ENCODE data around the gene C5orf34.
"Not testable (repeated sequence)": the region's sequence is repeated elsewhere in the genome, so short reads cannot be mapped to it uniquely, and the experiment has no call there.

Gene C5orf34

DNA sequence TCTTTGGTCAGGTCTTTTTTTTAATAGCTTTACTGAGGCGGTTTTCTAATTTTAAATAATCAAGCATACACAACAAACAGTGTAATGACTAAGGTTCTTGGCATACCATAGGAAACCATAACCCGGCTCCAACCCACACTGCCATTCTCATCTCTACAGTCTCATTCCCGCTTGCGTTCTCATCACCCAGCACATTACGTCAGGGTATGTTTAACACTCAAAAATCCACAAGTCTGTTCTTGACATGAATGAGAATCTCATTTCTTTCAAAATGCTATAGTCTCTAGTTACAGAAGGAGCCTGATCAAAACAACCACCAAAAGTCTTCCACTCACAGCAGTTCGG lies 505 bp downstream of the C5orf34 start:
- DNase-seq (ENCODE audit: low read depth, low spot score): no peak

DNA sequence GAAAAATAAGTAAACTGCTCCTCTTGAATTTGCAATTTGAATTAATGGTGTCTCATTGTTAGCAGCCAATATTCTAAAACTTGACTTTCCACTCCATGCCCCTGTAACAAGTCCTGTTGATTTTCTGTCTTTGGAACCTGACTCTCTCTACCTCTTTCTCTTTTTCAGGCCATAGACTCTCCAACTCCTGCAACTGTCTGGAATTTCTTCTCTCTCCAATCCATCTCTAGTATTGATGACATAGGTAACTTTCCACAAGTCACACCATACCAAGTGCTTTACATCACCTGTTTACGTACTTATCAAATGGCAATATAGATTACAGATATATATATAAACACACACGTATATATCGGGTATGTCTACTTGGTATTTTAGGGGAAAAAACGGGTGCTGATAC lies 923 bp downstream of the C5orf34 start:
- no peak for DNase-seq (ENCODE audit: low read depth, low spot score)

DNA sequence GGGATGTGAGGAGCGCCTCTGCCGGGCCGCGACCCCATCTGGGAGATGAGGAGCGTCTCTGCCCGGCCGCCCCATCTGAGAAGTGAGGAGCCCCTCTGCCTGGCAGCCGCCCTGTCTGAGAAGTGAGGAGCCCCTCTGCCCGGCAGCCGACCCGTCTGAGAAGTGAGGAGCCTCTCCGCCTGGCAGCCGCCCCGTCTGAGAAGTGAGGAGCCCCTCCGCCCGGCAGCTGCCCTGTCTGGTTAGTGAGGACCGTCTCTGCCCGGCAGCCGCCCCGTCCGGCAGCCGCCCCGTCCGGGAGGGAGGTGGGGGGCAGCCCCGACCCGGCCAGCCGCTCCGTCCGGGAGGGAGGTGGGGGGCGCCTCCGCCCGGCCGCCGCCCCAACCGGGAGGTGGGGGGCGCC lies 3.9 kb downstream of the C5orf34 start:
- not testable (repeated sequence) for DNase-seq (ENCODE audit: low read depth, low spot score)

DNA sequence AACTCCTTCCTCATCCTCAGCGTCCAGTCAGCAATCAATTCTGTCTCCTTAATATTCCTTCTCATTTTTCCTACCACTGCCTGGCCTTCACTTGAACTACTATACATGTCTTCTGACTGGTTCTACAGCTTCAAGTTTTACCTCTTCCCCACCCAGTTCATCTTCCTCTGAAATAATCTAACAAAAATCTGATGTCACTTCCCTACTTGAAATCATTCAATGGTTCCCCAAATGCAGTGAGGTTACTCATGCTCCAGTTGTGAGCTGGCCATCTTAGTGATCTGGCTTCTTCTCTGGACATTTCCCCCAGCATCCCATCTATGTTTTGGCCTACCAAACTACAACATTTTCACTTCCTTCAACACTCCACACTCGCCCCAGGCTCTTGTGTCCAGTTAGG lies 16.4 kb downstream of the C5orf34 start:
- no peak for DNase-seq (ENCODE audit: low read depth, low spot score)

DNA sequence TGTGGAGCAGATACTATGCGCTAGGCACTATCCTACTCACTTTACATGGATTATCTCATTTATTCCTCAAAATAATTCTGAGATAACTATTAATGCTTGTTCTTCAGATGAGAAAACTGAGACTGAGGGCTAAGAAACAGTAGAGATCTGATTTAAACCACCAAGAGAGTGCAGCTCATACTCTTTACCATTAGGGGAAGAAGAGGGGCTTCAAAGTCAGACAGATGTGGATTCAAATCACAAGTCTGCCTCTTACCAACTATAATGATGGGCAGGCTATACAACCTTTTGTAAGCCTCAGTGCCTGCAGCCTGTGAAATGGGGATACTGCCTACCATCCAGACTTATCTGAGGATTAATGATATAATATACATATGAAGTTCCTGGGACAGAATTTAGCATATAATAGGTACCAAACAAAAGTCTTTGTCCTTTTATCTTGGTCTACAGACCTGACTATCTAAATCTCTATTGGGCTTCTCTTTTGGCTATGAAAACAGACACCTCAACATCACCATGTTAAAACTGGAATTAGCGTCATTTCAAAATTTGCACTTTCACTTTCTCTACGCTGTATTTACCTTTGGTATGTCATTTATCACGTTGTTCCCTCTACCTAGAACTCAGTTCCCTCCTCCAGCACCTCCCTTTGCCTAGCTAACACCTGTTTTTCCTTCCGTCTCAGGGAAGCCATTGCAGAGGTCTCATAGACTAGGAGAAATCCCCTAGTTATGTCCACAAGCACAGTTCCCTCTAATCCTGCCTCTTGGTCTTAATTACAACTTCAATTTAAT lies 17.4 kb downstream of the C5orf34 start:
- no peak for DNase-seq (ENCODE audit: low read depth, low spot score)

DNA sequence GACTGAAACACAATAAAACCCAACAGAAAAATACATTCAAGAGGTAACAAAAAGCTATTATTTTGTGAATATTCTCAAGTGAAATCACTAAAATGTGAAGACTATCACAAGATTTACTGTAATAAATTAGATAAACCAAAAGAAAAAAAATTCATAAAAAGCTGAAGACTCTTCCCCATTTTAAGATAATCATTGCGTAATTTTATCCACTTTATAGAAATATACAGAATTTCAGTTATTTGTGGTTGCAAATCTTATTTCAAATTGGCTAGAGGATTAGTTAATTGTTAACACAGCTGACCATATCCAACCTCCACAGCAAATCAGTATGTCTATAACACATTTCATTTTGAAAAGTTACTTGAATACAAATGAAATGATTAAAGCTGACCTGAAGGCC lies 23.6 kb downstream of the C5orf34 start:
- no peak for DNase-seq (ENCODE audit: low read depth, low spot score)

DNA sequence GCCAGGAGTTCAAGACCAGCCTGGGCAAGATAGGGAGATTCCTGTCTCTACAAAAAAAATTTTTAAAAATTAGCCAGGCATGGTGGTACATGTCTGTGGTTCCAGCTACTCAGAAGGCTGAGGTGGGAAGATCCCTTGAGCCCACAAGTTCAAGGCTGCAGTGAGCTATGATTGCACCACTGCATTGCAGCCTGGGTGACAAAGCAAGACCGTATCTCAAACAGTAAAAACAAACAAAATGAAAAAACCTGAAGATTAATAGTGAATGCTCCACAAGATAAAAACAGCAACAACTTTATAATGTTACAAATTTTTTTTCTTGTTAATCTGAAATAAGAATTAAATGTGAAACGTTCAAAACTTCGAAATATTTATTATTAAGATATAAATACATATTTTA lies 28.6 kb downstream of the C5orf34 start:
- DNase-seq (ENCODE audit: low read depth, low spot score): no peak

DNA sequence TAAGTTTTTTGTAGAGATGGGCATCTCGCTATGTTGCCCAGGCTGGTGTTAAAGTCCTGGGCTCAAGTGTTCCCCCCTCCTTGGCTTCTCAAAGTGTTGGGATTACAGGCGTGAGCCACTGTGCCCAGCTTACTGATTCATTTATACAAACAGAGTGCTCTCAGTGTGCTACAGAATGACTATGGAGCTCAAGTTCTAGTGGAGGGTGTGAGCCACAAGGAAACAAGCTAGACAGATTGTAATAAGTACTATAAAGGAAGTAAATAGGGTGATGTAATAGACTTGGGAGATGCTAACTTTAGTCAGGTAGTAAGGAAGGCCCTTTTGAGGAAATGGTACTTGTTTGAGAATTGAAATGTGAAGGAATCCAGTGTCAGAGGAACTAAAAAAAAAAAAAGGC lies 29.5 kb downstream of the C5orf34 start:
- no peak for DNase-seq (ENCODE audit: low read depth, low spot score)

DNA sequence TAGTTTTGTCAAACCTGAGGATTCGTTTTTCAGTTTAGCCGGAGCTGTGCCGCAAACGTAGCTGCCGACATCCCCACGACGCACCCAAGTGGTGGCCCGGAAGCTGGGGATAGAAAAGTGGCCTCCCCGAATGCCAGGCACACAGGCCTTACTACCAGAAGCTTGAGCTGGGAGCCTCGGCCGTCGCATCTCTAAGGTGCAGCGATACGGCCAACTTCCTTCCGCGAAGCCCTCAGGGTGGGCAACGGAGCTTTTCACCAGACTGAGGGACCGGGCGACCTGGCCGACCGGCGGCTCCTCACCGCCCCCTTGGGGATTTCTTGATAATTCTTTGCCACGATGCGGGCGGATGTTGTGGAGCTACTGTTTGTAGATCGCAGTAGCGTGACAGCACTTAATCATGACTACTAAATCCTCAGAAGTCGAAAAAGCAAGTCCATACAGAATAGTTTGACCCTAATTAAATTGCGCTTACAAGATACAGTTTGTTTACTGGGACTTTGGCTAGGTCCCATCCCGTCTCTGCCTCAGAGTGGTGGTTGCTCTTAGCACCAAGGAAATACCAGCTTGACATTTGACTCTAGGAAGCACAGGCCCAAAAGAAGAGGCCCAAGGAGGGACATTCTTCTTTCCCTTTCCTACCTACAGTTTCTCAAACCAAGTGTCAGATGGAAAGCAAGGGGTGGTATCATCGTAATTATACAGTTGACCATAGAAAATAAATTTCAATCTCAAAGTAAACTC lies 30.7 kb downstream of the C5orf34 start:
- DNase-seq (ENCODE audit: low read depth, low spot score): peak; percentile 60

DNA sequence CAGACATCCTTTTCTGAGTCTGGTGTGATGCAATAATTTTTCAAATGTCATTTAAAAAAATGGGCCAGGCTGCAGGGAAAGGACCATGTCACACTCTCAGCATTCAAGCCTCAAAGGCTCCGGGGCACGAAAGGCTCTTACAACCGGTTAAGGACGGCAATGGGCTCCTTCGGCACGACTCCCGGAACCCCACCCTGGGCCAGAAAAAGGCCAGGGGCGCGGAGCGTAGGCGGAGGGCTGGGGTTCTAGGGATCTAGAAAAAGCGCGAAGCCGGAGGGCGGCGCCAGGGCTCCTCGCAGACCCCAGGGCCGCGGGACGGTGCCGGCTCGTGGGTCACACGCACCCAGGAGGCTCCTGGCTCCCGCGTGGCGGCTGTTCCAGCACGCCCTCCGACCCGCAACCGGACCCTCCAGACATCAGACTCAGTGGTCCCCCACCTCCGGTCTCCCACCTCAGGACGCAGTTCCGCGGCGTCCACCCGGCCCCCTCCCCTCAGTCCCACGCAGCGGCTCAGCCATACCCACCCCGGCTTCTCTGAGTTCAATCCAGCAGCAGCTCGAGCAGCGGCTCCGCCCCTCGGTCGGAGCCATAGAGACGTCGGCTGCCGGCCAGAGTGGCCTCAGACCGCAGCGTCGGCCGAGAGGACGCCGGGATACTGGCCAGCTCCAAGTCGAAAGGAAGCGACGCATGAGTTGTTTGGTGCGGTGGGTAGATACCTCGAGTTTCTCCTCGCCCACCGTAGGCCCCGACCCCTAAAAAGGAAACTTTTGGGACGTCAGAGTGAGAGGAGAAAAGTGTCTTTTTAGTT lies 31.4 kb downstream of the C5orf34 start, which contains the start of gene TMEM267:
TMEM267 (minus strand) TSS at position 568 of the 808 bp plus-strand sequence. CDS start 29,896 bp downstream, outside the sequence.
- DNase-seq (ENCODE audit: low read depth, low spot score): peak; percentile 85

DNA sequence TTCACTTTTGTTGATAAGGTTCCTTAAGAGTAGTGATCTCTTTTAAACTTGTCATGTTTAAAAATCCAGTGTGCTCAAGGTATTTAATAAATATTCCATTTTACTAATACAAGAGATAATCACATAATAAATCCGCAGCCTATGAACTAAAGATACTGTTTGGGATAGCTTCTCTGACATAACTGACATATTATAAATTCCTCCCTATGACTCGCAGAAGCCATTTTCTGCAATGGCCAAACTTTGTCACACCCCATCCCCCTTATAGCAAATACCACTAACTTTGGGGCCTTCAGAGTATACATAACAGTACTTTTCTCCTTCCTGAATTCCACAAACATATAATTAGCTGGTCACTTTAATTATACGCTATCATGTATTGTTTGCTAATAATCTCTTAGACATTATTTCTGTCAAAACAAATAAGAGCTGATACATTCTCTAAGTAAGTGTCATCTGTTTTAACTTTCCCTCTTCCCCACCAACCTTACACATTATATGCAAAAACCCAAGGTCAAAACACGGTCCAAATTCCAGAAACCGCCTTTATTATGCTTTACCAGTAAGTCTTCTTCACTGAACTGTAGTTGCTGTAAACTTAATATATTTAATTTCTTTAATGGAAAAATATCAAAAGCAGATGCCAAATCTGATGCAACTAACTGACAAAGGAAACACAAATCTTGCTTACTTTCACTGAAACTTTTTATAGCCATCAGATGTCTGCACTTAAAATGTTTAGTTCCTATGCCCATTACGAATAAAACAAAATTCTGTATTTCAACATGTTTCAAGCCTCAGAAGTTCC lies 32.3 kb downstream of the C5orf34 start:
- no peak for DNase-seq (ENCODE audit: low read depth, low spot score)

DNA sequence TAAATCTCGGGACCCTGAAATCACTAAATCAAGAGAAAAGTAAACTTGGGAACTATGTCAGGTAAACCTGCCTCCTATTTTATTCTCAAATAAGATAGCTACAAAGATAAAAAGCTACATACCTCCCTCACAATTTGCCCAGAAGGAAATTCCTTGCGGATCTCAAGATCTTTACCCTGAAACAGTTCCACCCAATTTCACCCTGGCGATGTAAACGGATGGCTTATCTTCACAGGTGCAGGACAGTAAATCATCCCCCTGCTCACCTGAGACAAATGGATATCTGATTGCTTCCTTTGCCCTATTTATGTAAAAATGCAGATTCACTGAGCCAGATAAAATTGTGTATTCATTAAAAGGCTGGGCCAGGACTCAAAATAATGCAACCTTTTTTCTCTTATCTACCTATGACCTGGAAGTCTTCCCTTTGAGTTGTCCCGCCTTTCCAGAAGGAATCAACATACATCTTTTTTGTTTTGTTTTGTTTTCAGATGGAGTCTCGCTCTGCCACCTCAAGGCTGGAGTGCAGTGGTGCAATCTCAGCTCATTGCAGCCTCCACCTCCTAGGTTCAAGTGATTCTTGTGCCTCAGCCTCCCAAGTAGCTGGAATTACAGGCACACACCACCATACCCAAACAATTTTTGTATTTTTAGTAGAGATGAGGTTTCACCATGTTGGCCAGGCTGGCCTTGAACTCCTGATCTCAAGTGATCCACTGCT lies 45.1 kb downstream of the C5orf34 start:
- no peak for DNase-seq (ENCODE audit: low read depth, low spot score)

DNA sequence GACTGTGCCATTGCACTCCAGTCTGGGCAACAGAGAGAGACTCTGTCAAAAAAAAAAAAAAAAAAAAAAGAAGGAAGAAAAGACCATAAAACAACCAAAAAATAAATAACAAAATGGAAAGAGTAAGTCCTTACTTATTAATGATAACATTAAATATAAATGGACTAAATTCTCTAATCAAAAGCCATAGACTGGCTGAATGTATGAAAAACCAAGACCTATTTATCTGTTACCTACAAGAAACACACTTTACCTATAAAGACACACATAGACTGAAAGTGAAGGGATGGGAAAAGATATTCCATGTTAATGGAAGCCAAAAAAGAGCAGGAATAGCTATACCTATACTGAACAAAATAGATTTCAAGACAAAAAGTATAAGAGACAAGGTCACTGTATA lies 47.8 kb downstream of the C5orf34 start:
- DNase-seq (ENCODE audit: low read depth, low spot score): no peak

DNA sequence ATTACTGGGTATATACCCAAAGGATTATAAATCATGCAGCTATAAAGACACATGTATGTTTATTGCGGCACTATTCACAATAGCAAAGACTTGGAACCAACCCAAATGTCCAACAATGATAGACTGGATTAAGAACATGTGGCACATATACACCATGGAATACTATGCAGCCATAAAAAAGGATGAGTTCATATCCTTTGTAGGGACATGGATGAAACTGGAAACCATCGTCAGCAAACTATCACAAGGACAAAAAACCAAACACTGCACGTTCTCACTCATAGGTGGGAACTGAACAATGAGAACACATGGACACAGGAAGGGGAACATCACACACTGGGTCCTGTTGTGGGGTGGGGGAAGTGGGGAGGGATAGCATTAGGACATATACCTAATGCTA lies 49.5 kb downstream of the C5orf34 start:
- not testable (repeated sequence) for DNase-seq (ENCODE audit: low read depth, low spot score)

DNA sequence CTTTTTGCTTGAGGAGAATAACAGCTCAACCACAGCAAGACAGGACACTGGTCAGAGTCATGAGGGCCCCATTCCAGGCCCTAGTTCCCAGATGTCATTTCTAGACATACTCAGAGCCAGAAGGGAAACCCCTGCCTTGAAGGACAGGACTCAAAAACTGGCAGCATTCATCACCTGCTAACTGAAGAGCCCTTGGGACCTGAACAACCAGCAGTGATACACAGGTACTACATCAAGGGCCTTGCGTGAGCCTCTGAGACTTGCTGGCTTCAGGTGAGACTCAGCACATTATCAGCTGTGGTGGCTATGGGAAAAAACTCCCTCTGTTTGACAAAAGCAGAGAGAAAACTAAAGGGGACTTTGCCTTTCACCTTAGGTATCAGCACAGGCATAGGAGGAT lies 53.9 kb downstream of the C5orf34 start:
- DNase-seq (ENCODE audit: low read depth, low spot score): no peak

DNA sequence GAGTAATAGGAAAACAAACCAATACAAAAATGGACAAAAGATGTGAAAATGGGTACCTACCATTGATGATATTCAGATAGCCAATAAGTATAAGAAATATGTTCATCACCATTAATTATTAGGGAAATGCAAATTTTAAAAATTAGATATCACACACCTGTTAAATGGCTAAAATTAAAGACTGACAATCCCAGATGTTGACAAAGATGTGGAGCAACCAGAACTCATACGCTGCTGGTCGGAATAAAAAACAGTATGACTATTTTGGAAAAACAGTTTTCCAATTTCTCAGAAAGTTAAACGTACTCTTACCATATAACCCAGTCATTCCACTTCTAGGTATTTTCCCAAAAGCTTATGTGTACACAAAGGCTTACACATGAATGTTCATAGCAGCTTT lies 58.4 kb downstream of the C5orf34 start:
- no peak for DNase-seq (ENCODE audit: low read depth, low spot score)

DNA sequence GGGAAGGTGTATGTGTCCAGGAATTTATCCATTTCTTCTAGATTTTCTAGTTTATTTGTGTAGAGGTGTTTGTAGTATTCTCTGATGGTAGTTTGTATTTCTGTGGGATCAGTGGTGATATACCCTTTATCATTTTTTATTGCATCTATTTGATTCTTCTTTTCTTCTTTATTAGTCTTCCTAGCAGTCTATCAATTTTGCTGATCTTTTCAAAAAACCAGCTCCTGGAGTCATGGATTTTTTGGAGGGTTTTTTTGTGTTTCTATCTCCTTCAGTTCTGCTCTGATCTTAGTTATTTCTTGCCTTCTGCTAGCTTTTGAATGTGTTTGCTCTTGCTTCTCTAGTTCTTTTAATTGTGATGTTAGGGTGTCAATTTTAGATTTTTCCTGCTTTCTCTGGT lies 73.4 kb downstream of the C5orf34 start:
- DNase-seq (ENCODE audit: low read depth, low spot score): not testable (repeated sequence)

DNA sequence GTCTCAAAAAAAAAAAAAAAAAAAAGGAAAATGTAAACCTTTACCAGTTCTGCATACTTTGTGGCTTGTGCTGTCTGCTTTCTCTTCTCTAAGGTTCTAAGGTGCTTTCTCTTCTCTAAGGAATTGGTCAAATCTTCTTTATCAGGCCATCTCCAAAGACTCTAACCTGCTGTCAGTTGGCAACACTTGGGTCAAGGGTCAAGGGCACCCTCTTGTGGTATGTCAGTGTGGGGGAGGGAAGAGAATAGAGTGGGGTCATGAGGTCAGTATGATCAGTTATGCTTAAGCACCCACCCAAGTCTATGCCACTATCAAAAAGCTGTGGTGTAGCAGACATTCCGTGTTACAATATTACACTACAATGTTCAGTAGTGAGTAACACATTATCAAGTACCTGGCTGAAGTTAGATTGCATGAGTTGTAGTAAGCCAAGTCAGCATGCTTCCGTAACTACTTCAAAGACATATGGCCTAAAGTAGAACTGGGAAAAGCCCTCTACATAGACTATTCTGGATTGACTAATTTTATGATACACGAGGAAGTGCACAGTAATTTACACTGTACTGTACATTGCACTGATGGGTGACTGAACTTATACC lies 77.8 kb downstream of the C5orf34 start:
- DNase-seq (ENCODE audit: low read depth, low spot score): no peak
